ENCODE results near the gene TACR3.
"Not testable (repeated sequence)": the region's sequence is repeated elsewhere in the genome, so short reads cannot be mapped to it uniquely, and the experiment has no call there.

Gene TACR3

GRCh38 chr4:103645991-103646390, 73.8 kb downstream of the TACR3 start:
- Histone ChIP-seq H3K36me3 (ENCODE audit: control insufficient read depth, insufficient read depth, low read length) (no peaks in the 10 kb centered on the region), H3K27ac (no peak overlapping the region), H2AFZ (no peak overlapping the region), H3K27me3 (ENCODE audit: control insufficient read depth, insufficient read depth, low read length) (no peaks in the 10 kb centered on the region), H3K4me3 (ENCODE audit: low read depth, low read length) (no peak overlapping the region), H3K9me3 (ENCODE audit: control insufficient read depth, low read length) (no peaks in the 10 kb centered on the region), H3K4me1 (no peaks in the 10 kb centered on the region), H3K79me2 (no peaks in the 10 kb centered on the region), H3K9ac (no peak overlapping the region), H3K4me2 (ENCODE audit: low read length) (no peak overlapping the region)
- no peak for TF ChIP-seq CTCF (IDR thresholded peaks at IDR 0.05)

GRCh38 chr4:103634236-103634635, 85.5 kb downstream of the TACR3 start:
- no peak overlapping the region for H3K27ac ChIP-seq
- no peaks in the 10 kb centered on the region for H3K36me3 ChIP-seq (ENCODE audit: control insufficient read depth, insufficient read depth, low read length)
- H3K9ac ChIP-seq = no peak overlapping the region
- H2AFZ ChIP-seq = no peak overlapping the region
- no peaks in the 10 kb centered on the region for H3K9me3 ChIP-seq (ENCODE audit: control insufficient read depth, low read length)
- H3K4me2 ChIP-seq (ENCODE audit: low read length) = no peak overlapping the region
- H3K27me3 ChIP-seq (ENCODE audit: control insufficient read depth, insufficient read depth, low read length) = no peaks in the 10 kb centered on the region
- H3K4me1 ChIP-seq = no peaks in the 10 kb centered on the region
- no peak overlapping the region for H3K4me3 ChIP-seq (ENCODE audit: low read depth, low read length)
- no peaks in the 10 kb centered on the region for H3K79me2 ChIP-seq
- TF ChIP-seq CTCF (IDR thresholded peaks at IDR 0.05) = no peak

GRCh38 chr4:103626296-103626695, 93.5 kb downstream of the TACR3 start:
- Histone ChIP-seq H3K4me3 (ENCODE audit: low read depth, low read length) (no peak overlapping the region), H2AFZ (no peak overlapping the region), H3K4me2 (ENCODE audit: low read length) (no peak overlapping the region), H3K9me3 (ENCODE audit: control insufficient read depth, low read length) (no peaks in the 10 kb centered on the region), H3K4me1 (no peaks in the 10 kb centered on the region), H3K9ac (no peak overlapping the region), H3K27ac (no peak overlapping the region), H3K79me2 (no peaks in the 10 kb centered on the region), H3K36me3 (ENCODE audit: control insufficient read depth, insufficient read depth, low read length) (no peaks in the 10 kb centered on the region), H3K27me3 (ENCODE audit: control insufficient read depth, insufficient read depth, low read length) (no peaks in the 10 kb centered on the region)
- TF ChIP-seq CTCF (IDR thresholded peaks at IDR 0.05) = no peak

GRCh38 chr4:103591841-103592240, 127.9 kb downstream of the TACR3 start:
- Histone ChIP-seq H3K9me3 (ENCODE audit: control insufficient read depth, low read length) (no peaks in the 10 kb centered on the region), H3K9ac (no peak overlapping the region), H2AFZ (no peak overlapping the region), H3K27me3 (ENCODE audit: control insufficient read depth, insufficient read depth, low read length) (no peaks in the 10 kb centered on the region), H3K79me2 (no peaks in the 10 kb centered on the region), H3K4me2 (ENCODE audit: low read length) (no peak overlapping the region), H3K36me3 (ENCODE audit: control insufficient read depth, insufficient read depth, low read length) (no peaks in the 10 kb centered on the region), H3K27ac (no peak overlapping the region), H3K4me3 (ENCODE audit: low read depth, low read length) (no peak overlapping the region), H3K4me1 (no peaks in the 10 kb centered on the region)
- no peak for TF ChIP-seq CTCF (IDR thresholded peaks at IDR 0.05)

- Histone ChIP-seq H3K9me3 (ENCODE audit: control insufficient read depth, low read length) (no peaks in the 10 kb centered on the region), H3K4me2 (ENCODE audit: low read length) (no peak overlapping the region), H3K4me3 (ENCODE audit: low read depth, low read length) (no peak overlapping the region), H3K27ac (no peak overlapping the region), H3K79me2 (no peaks in the 10 kb centered on the region), H2AFZ (no peak overlapping the region), H3K27me3 (ENCODE audit: control insufficient read depth, insufficient read depth, low read length) (no peaks in the 10 kb centered on the region), H3K36me3 (ENCODE audit: control insufficient read depth, insufficient read depth, low read length) (no peaks in the 10 kb centered on the region), H3K4me1 (no peaks in the 10 kb centered on the region), H3K9ac (no peak overlapping the region)
- no peak for TF ChIP-seq CTCF (IDR thresholded peaks at IDR 0.05)
Observed at GRCh38 chr4:103567591-103567990, 152.2 kb downstream of the TACR3 start.

- not testable (repeated sequence) for H3K4me2 ChIP-seq (ENCODE audit: low read length); H3K36me3 ChIP-seq (ENCODE audit: control insufficient read depth, insufficient read depth, low read length); H3K4me3 ChIP-seq (ENCODE audit: low read depth, low read length); H3K9ac ChIP-seq; H3K27me3 ChIP-seq (ENCODE audit: control insufficient read depth, insufficient read depth, low read length); H2AFZ ChIP-seq; H3K4me1 ChIP-seq; H3K27ac ChIP-seq; H3K79me2 ChIP-seq; H3K9me3 ChIP-seq (ENCODE audit: control insufficient read depth, low read length)
Observed at GRCh38 chr4:103559178-103559577, 160.6 kb downstream of the TACR3 start.
